Thyroid gland (tissue), 4 donors: ENCODE data around the gene MTA1. TPM values are rescaled to one million over a fixed set of nuclear protein-coding genes. Genes with fewer than 3 reads are reported as not detected.
A peak's percentile ranks its signal among the peaks of the same experiment; 100 is the strongest.

Source experiments
- DNase-seq, 2 donors: peaks; one replicate each; pipeline ENCODE4 v3.0.0-alpha.2; 2019
- H3K27ac ChIP-seq, 3 donors: fragments of 200-600 bp; sonication (generic); 1 replicate in 2 of 3; 2 replicates in 1 of 3; pipeline ENCODE4 v1.5.1; 2016 to 2019; ENCODE audit warnings: mild to moderate bottlenecking in 1 of 3, moderate library complexity in 1 of 3
- H3K27me3 ChIP-seq: fragments of 200-600 bp; sonication (generic); one replicate; pipeline ENCODE4 v1.5.1; 2019
- H3K36me3 ChIP-seq, 2 donors: fragments of 200-600 bp; sonication (generic); one replicate each; pipeline ENCODE4 v1.5.1; 2016 to 2019
- H3K4me1 ChIP-seq, 2 donors: fragments of 200-600 bp; sonication (generic); one replicate each; pipeline ENCODE4 v1.5.1; 2017 to 2019
- H3K4me3 ChIP-seq, 3 donors: fragments of 200-600 bp; sonication (generic); replicated peaks in 1 of 3; 1 replicate in 2 of 3; 2 replicates in 1 of 3; pipeline ENCODE4 v1.5.1; 2016; ENCODE audit warnings: mild to moderate bottlenecking in 1 of 3
- H3K9me3 ChIP-seq: fragments of 200-600 bp; sonication (generic); one replicate; pipeline ENCODE4 v1.5.1; 2017
- CTCF ChIP-seq, 6 experiments: fragments of 200-600 bp in 3 of 6; fragments of 450-650 bp in 3 of 6; sonication (generic) in 3 of 6; IDR thresholded peaks; one replicate each; pipeline ENCODE4 v1.5.1; 2016 to 2019; ENCODE audit warnings: antibody characterized with exemption in 6 of 6, mild to moderate bottlenecking in 2 of 6, inconsistent platforms in 1 of 6, moderate library complexity in 1 of 6
- POLR2A ChIP-seq, 2 donors: fragments of 450-650 bp; IDR thresholded peaks; one replicate each; pipeline ENCODE4 v1.6.1; 2017; ENCODE audit warnings: antibody characterized with exemption in 2 of 2, mild to moderate bottlenecking in 2 of 2, moderate library complexity in 1 of 2
- WGBS, 2 donors: methylation state at CpG; one replicate each; pipeline ENCODE4 v1.1.5; 2017; 5-methylcytosine and 5-hydroxymethylcytosine counted together
- intact Hi-C: fragments of 100-400 bp; cut with DNase I; formaldehyde crosslinking; loops from one replicate; pipeline ENCODE4 v1.15.1; 2023
- total RNA-seq, 4 donors: library from RNA; depleted of rRNA; stranded (reverse); fragments of >200 nt; gene quantifications; one replicate each; pipeline ENCODE4 v1.2.3, GENCODE V29; 2016

Gene MTA1
- total RNA-seq, 4 donors from 2014 or later: 66.2 to 111 (median 90.0) TPM

DNA sequence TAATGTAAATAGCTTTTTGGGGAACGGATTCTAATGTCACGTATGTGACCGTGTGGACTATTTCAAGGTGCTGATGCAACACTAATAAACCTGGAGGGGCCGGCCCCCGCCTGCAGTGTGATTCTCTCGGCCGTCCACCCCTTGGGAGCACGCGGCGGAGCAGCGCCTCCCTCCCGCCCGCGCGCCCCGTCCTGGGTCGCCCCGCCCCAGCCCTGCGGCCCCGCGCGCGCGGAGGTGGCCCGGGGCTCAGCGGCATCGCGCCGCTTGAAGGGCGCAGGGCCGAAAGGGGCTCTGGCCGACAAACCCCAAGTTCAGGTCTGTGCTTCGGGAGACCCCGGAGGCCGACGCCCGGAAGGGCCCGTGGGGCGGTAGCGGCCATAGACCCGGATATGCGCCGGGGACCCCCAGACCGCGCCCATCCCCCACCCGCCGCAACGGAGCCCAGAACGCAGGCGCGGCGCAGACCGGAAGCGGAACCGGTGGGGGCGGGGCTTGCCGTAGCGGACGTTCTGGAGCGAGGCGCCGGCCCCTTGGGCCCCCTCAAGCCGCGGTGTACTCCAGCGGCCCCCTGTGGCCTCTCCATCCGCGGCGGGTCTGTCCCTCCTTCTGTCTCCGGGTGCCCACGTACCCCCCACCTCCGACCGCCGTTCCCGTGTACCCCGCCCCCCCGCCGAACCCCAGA lies 21.4 kb upstream of the MTA1 start, which contains the start of gene TEX22:
TEX22 (plus strand) TSS at position 495 of the 682 bp plus-strand sequence. CDS start 803 bp downstream, outside the sequence.
- peak; percentile 86 to 88 for DNase-seq
- H3K27me3 ChIP-seq: no peaks in the 10 kb centered on the region
- peak in 1 of 2 donors; percentile 80 for TF ChIP-seq POLR2A (IDR thresholded peaks at IDR 0.05)
- peak in 2 of 6 experiments; percentile 8 to 17 for TF ChIP-seq CTCF (IDR thresholded peaks at IDR 0.05)
- H3K4me1 ChIP-seq: peaks cover 12 to 20% of the 10 kb centered on the region in 2 donors
- WGBS, 2 donors: 7 to 13% methylated on average over 3 to 7 of the region's 77 CpGs
- H3K36me3 ChIP-seq: peaks cover 3 to 4% of the 10 kb centered on the region in 2 donors
- intact Hi-C loops: no loop called here
- no peaks in the 10 kb centered on the region for H3K9me3 ChIP-seq
- peak within 1 kb of the TSS; percentile 74 to 80 (median 78) for H3K27ac ChIP-seq
- H3K4me3 ChIP-seq: peak within 1 kb of the TSS; percentile 68 to 97 (median 96)

DNA sequence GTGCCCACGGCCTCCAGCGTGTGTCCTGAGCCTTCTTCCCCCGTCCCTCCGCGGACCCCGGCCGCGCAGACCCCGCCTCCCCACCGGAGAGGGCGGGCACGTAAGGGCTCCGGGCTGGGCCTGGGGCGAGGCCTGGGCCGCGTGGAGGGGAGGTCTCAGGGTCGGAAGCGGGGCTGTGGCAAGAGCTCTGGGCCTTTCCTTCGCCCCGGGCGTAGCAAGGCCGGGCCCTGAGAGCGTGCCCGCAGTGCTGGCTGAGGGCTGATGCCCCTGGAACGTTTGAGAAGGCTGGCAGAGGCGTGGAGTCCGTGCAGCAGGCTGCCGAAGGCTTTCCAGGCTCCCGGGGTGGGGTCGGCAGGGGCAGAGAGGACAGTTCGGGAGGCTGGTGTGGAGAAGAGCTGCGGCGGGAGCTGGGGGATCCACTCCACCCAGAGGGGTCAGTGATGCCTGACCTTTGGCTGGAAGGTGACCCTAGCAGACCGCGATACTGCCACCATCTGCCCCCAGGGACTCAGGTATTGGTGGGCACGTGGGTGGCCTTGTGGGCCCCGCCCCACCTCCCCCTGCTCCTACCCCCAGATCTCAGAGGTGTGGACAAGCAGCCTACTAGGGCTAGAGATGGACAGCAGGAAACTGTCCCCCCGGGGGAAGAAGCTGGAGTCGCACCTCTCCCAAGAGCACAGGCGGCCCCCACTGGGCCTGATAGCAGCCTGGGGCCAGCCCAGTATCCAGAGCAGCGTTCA lies 20.7 kb upstream of the MTA1 start:
- TF ChIP-seq CTCF (IDR thresholded peaks at IDR 0.05) (no peak), POLR2A (IDR thresholded peaks at IDR 0.05) (no peak)
- intact Hi-C loops: no loop called here
- Histone ChIP-seq H3K9me3 (no peaks in the 10 kb centered on the region), H3K27ac (peak overlapping the region; percentile 74 to 80 (median 78)), H3K4me1 (peaks cover 12 to 20% of the 10 kb centered on the region in 2 donors), H3K36me3 (peaks cover 3 to 4% of the 10 kb centered on the region in 2 donors), H3K4me3 (peak overlapping the region; percentile 68 to 97 (median 96)), H3K27me3 (no peaks in the 10 kb centered on the region)
- DNase-seq: no peak
- WGBS, 2 donors: 37 to 41% methylated on average over 15 to 25 of the region's 41 CpGs

- no peak for DNase-seq
- peak overlapping the region in 1 of 3 donors; percentile 96 for H3K4me3 ChIP-seq
- intact Hi-C loops: no loop called here
- no peaks in the 10 kb centered on the region for H3K27me3 ChIP-seq
- TF ChIP-seq CTCF (IDR thresholded peaks at IDR 0.05) (no peak), POLR2A (IDR thresholded peaks at IDR 0.05) (no peak)
- H3K9me3 ChIP-seq: no peaks in the 10 kb centered on the region
- 88 to 96% methylated on average over 4 to 8 of the region's 8 CpGs for whole genome bisulfite sequencing, 2 donors
- H3K27ac ChIP-seq: no peak overlapping the region
- H3K36me3 ChIP-seq: peaks cover 3 to 4% of the 10 kb centered on the region in 2 donors
- H3K4me1 ChIP-seq: peaks cover 12 to 20% of the 10 kb centered on the region in 2 donors
Observed at GRCh38 chr14:105399466-105399775, 20.2 kb upstream of the MTA1 start.

- no peak overlapping the region for H3K27ac ChIP-seq
- no peak for TF ChIP-seq POLR2A (IDR thresholded peaks at IDR 0.05)
- TF ChIP-seq CTCF (IDR thresholded peaks at IDR 0.05): no peak
- intact Hi-C loops: no loop called here
- H3K4me3 ChIP-seq: no peak overlapping the region
- peaks cover 12 to 20% of the 10 kb centered on the region in 2 donors for H3K4me1 ChIP-seq
- DNase-seq: no peak
- WGBS, 2 donors: 93 to 95% methylated on average over 6 to 8 of the region's 9 CpGs
- no peaks in the 10 kb centered on the region for H3K27me3 ChIP-seq
- H3K9me3 ChIP-seq: no peaks in the 10 kb centered on the region
- H3K36me3 ChIP-seq: peaks cover 3 to 4% of the 10 kb centered on the region in 2 donors
Observed at GRCh38 chr14:105400016-105400415, 19.6 kb upstream of the MTA1 start.

DNA sequence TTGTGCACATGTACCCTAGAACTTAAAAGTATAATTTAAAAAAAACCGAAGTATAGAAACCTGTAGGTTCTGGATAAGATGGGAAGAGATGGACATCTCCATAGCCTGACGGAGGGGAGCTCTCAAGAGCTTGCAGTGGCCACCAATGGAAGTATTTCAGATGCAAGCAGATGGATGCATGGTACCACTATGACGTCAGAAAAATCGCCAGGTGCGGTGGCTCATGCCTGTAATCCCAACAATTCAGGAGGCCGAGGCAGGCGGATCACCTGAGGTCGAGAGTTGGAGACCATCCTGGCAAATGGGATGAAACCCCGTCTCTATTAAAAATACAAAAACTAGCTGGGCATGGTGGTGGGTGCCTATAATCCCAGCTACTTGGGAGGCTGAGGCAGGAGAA lies 17.9 kb upstream of the MTA1 start:
- Histone ChIP-seq H3K27ac (no peak overlapping the region), H3K27me3 (no peaks in the 10 kb centered on the region), H3K4me3 (no peak overlapping the region), H3K4me1 (peaks cover 12 to 20% of the 10 kb centered on the region in 2 donors), H3K36me3 (peaks cover 3 to 4% of the 10 kb centered on the region in 2 donors), H3K9me3 (no peaks in the 10 kb centered on the region)
- 94 to 95% methylated on average over 9 of the region's 9 CpGs for WGBS, 2 donors
- TF ChIP-seq POLR2A (IDR thresholded peaks at IDR 0.05): no peak
- TF ChIP-seq CTCF (IDR thresholded peaks at IDR 0.05): no peak
- intact Hi-C loops: no loop called here
- DNase-seq: no peak
